HG03432 (cell line): ENCODE data around the gene PPIP5K2.
"Not testable (repeated sequence)": the region's sequence is repeated elsewhere in the genome, so short reads cannot be mapped to it uniquely, and the experiment has no call there.

ENCODE experiments used
- ATAC-seq: cut with Tn5 transposase; IDR thresholded peaks from one replicate; pipeline ENCODE4 v1.9.1; 2021; ENCODE audit warnings: mild to moderate bottlenecking, moderate library complexity; ENCODE audit not compliant: unreplicated experiment

PPIP5K2 gene

GRCh38 chr5:103119765-103120606, at the start of gene PPIP5K2, which contains the start of gene GIN1:
Gene PPIP5K2, plus strand, starts transcription at chr5:103120301. Its CDS starts 9,289 bp downstream, at chr5:103129590.
Gene GIN1, minus strand, starts transcription at chr5:103120138. Its CDS starts 11,431 bp downstream, at chr5:103108707.
- peak; percentile 92 for ATAC-seq

DNA sequence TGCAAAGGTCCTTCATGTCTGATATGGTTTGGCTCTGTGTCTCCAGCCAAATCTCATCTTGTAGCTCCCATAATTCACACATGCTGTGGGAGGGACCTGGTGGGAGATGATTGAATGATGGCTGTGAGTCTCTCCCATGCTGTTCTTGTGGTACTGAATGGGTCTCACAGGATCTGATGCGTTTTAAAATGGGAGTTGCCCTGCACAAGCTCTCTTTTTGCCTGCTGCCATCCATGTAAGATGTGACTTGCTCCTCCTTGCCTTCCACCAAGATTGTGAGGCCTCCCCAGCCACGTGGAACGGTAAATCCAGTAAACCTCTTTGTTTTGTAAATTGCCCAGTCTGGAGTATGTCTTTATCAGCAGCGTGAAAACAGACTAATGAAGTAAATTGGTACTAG, 46.6 kb upstream of the PPIP5K2 start:
- ATAC-seq: not testable (repeated sequence)

DNA sequence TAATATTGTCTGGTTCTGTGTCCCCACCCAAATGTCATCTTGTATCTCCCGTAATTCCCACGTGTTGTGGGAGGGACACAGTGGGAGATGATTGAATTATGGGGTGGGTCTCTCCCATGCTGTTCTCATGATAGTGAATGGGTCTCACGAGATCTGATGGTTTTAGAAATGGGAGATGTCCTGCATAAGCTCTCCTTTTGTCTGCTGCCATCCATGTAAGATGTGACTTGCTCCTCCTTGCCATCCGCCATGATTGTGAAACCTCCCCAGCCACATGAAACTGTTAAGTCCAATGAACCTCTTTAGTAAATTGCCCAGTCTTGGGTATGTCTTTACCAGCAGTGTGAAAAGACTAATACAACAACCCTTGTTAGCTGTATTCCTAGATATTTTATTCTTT, 44.7 kb upstream of the PPIP5K2 start:
- no peak for ATAC-seq

DNA sequence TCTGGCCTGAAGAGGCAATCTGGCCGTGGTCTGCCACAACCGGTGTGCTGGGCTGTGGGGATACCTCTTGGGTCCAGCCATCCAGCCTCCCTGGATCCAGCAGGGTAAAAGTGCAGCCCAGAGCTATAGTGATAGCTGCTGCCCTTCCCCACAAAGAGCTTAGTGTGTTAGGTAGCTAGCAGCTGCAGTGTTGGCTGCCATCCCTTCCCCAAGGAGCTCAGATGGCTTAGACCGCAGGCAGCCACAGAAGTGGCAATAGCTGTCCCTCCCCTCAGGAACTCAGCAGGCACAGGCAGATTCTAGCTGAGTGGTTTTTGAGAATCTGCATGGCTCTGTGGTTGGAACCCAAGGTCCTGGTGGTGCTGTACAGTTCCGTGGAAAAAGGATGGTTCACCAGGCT, 40.3 kb upstream of the PPIP5K2 start:
- no peak for ATAC-seq

GRCh38 chr5:103086547-103086946, 33.6 kb upstream of the PPIP5K2 start:
- ATAC-seq: no peak

DNA sequence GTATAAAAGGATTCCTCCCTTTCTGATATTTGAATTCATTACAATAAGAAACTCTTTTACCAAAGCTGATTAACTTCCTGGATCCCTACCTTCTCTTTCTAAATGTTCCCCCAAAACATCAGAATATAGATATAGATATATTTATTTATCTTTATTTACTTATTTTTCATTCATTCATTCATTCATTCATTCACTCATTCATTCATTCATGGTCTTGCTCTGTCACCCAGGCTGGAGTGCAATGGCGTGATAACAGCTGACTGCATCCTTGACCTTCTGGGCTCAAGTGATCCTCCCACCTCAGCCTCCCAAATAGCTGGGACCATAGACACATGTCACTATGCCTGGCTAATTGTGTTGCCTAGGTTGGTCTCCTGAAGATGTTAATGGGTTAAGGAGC, 30.8 kb upstream of the PPIP5K2 start:
- ATAC-seq: no peak

- no peak for ATAC-seq
Measured at GRCh38 chr5:103090791-103091190, 29.3 kb upstream of the PPIP5K2 start.

DNA sequence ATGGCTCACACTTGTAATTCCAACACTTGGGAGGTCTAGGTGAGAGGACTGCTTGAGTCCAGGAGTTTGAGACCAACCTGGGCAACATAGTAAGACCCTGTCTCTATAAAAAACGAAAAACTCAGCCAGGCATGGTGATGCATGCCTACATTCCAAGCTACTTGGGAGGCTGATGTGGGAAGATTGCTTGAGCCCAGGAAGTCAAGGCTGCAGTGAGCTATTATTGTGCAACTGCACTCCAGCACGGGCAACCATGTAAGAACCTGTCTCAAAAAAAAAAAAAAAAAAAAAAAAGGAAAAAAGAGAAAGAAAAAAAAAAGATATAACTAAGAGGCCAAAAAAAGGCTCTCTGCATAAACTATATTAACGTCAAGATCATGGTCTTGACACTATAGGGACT, 27.4 kb upstream of the PPIP5K2 start:
- ATAC-seq: no peak

DNA sequence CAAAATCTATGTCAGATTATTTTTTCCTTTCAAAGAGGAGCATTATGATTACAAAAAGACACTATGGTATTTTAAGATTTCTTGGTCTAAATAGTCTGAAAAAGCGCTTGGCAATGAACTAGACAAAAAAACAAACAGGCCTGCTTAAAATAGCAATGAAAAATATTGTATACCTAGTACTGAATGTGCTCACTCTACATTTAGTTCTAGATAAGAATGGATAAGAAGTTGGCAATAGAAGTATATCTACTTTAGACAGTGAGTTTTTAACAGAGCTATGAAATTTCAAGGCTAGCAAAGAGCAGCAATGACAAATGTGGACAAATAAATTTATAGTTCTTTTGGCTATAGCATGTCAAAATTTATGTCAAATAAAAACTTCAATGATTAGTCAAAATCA, 26.4 kb upstream of the PPIP5K2 start:
- ATAC-seq: no peak

GRCh38 chr5:103094737-103095136, 25.4 kb upstream of the PPIP5K2 start:
- ATAC-seq: no peak

DNA sequence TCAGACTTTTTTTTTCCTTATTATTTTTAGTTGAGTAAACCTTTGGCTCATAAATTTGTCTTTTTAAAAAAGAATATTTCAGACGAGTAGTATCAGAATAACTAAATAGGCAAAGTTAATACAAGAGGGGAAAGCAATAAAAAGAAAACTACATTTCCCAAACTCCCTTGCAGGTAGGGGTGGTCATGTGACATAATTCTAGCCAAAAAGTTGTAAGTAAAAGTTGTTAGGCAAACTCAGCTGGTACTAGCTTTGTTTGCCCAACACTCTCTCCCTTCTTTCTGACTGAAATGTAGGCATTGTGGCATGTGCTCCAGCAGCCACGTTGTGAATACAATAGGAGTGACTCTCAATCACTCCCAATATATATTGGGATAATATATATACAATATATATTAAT, 21.1 kb upstream of the PPIP5K2 start:
- ATAC-seq: no peak

DNA sequence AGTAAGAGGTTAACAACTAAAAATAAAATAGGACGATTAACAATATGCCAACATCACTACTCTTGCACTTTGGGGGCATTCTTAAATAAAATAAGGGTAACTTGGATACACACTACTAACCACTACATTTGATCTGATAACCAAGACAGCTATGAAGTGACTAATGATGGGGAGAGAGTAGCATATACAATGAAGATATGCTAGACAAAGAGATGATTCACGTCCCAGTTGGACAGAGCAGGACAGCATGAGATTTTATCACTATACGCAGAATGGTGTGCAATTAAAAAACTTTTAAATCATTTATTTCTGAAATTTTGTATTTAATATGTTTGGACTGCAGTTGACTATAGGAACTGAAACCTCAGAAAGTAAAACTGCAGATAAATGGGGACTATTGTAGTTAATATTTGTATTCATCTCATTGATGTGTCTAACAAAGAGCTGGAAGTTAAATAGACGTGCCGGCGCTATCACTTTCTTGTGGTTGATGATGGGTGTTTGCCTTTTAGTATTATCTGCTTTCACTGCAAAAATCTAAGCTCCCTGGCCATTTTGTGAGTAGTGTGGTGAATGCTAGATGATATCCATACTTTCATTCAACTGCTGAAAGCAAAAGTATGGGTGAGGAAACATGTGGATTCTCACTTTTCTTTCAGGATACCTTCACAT, 18.9 kb upstream of the PPIP5K2 start:
- no peak for ATAC-seq

GRCh38 chr5:103102234-103102633, 17.9 kb upstream of the PPIP5K2 start:
- ATAC-seq: no peak

DNA sequence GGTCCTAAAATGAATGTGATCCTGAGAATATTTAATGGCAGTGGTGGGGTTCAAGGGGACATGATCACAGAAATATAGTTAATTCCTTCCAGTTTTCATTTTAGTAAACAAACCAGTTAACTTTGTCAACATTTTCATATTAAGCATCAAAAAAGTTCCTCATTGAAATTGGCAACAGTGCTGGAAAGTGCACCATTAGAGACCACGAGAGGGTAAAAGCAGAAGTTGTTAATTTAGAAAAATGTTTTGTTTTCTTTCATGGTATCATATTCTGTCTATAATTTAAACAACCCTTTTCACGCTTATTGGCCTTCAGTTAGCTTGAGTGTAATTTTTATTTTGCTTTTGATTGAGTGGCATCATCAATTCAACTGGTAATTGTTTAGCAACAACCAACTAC, 12.0 kb upstream of the PPIP5K2 start:
- no peak for ATAC-seq

- ATAC-seq: no peak
Measured at GRCh38 chr5:103109277-103109676, 10.8 kb upstream of the PPIP5K2 start.

GRCh38 chr5:103110403-103110802, 9.7 kb upstream of the PPIP5K2 start:
- ATAC-seq: no peak

DNA sequence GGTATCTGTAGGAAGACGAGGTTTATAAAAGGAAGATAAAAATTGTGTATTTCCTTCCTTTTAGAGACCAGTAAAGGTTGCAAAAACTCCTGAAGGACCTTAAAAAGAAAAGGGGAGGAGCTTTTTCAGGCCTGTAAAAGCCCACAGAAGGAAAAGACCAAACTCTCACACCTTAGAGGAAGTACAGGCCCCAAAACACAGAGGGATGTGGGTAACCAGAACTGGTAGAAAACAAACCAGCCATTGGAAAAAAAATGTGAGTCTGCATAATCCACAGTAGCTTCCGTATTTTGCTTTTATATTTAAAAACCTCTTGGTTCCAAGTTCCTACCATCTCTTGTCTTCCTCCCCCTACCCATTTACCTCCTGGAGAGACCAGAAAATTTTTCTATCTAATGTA, 8.6 kb upstream of the PPIP5K2 start:
- ATAC-seq: no peak

DNA sequence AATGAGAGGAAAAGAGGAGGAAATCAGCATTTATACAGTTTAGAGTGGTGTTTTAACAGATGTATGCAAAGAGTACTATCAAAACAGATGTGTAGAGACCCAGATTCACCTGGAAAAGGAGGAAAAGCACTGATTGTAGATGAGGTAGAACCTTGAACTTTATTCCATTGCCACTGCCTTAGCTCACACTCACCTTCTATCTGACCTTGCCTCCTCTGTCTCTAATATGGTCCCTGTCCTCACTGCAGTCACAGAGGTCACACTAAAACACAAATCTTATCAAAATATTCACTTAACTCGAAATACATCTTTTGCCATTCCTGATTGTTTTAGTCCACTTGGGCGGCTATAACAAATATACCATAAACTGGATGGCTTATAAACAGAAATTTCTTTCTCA, 7.2 kb upstream of the PPIP5K2 start:
- no peak for ATAC-seq

DNA sequence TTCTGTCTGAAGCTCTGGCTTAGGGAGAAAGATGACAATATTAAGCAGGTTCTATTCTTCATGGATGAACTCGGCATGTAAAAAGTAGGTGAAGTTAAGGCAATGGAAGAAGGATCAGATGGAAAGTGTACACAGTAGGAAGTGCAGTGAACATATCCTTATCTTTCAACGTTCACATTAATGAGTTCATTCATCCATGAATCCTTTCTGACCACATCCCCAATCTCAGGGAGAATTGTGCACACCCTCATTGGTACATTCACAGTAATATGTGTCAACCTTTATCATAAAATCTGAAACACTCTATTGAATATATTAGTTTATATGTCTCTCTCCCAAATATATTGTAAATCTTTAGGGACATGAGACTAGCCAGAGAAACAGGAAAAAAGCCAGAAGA, 5.7 kb upstream of the PPIP5K2 start:
- ATAC-seq: no peak

DNA sequence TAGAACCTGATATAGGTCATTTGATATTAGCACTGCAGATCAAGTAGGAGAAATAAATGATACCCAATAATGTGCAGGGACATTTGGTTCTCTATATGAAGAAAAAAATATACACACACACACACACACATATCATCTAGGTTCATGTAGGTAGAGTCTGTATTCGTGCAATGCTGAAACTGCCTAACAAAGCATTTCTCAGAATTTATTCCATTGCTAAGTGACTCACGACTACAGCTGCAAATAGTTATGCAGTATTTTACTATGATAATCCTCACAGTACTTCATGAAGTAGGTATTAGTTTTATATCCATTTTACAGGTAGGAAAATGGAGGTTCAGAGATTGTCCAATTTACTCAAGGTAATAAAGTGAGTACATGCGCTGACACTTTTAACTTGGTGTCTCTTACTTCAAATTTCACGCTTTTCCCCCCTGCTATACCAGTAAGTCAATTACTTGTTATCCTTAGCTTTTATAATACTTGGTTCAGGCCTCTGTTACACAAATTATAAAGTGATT, 2.6 kb upstream of the PPIP5K2 start:
- no peak for ATAC-seq

DNA sequence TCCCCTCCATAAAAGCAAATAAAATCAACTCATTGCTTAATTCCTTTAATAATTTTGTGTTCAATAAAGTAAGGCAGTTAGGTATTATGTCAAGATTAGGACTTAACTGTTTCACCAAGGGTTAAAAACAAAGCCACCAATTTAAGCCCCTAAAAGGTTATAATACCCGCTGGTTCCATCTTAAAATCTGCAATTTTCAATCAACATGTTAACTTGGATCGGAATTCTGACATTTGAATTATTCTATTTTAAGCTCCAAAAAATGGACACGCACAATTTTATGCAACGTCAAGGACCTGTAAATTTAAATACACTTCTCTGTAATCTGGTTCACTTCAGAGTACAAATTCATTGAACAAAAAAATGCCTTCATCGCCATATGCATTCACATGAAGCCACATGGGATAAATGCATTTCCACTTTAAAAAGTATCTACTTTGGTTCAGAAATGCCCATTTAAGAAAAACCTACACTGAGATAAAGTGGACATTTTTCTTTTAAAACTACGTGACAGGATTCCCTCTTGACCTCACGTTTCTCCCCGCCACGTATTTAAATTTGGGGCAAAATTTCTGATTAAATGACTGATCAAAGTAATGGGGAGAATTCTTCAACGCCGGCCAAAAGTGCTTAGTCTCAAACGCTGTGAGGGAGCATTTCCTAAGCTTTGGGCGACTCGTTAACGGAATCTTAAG, 884 bp upstream of the PPIP5K2 start:
- no peak for ATAC-seq
